ENCODE data around the gene NADK2.
"Not testable (repeated sequence)": the region's sequence is repeated elsewhere in the genome, so short reads cannot be mapped to it uniquely, and the experiment has no call there.

NADK2 gene

GRCh38 chr5:36241631-36242533 is at the start of gene NADK2:
Gene NADK2, minus strand, starts transcription at chr5:36241925. Its CDS starts 127 bp downstream, at chr5:36241798.
- peak; percentile 97 for FAIRE-seq

DNA sequence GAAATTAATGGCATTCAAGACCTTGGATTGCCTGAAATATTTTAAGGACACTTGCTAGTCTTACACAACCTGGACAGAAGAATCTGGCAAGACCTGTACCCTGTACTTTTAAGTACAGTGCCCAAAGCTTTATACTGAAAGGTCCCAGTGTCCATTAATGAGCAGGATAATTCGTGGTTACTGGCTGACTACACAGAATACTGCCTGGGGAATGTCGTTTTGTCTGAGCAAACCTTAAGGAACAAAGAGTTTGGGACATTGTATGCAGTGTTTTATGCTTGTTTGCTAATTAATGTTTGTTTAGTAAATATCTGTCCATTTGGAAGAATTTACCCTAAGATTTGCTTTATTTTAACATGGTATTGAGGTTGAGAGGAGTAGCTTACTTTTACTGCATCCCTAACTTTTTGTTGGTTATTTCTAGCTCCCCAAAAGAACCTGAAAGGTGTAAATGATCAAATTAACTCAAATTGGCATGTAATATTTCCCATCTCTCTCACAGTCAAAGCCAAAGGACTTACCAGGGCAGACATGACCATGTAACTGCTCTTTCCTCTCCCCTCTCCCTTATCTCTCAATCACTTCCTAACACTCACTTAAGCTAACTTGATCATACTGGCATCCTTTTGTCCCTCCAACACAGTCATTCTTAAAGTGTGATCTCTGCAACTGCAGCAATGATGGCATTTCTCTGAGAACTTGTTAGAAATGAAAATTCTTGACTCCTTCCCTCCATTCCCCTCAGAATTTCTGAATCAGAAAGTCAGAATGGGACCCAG is 44.3 kb upstream of the NADK2 start:
- no peak for FAIRE-seq

GRCh38 chr5:36283775-36284174 is 42.0 kb upstream of the NADK2 start:
- not testable (repeated sequence) for FAIRE-seq

DNA sequence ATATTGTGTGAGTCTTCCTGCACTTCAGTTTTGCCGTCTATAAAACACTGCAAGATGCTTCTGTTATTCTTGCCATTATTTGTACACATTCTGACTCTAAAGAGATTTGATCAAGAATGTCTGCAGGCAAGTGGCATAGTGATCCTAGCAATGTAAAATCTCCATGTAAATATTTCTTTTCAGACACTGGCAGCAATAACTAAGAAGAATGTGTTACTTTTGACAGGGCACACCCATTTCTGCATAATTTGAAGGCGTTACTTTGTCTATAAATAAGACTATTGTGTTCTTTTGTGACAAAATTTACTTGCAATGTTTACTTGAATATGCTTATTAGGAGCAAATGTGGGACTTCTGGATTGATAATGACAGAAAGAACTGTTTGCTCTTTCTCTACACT is 39.9 kb upstream of the NADK2 start:
- FAIRE-seq, result no peak

GRCh38 chr5:36279054-36279698 is 37.5 kb upstream of the NADK2 start:
- FAIRE-seq, result no peak

- no peak for FAIRE-seq
Observed at GRCh38 chr5:36277521-36278176, 35.9 kb upstream of the NADK2 start.

DNA sequence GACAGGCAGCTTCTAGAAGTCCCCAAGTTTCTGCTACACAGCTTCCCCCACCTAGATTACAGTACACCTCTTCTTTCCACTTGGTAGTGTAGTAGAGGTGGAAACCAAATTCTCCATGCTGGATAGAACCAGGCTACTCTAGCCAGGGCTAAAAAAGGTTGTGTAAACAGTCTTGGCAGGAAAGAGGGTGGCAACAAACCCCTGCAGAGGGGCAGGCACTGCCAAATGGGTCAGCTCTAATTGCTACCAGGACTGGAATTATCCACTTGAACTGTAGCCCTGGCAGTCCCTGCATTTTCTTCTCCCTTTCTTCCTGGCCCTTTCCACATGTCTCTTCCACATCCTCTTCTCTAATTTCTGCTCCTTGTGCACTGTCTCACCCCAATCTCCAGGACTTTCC is 35.1 kb upstream of the NADK2 start:
- FAIRE-seq, result no peak

GRCh38 chr5:36273809-36274526 is 32.2 kb upstream of the NADK2 start:
- FAIRE-seq, result no peak

DNA sequence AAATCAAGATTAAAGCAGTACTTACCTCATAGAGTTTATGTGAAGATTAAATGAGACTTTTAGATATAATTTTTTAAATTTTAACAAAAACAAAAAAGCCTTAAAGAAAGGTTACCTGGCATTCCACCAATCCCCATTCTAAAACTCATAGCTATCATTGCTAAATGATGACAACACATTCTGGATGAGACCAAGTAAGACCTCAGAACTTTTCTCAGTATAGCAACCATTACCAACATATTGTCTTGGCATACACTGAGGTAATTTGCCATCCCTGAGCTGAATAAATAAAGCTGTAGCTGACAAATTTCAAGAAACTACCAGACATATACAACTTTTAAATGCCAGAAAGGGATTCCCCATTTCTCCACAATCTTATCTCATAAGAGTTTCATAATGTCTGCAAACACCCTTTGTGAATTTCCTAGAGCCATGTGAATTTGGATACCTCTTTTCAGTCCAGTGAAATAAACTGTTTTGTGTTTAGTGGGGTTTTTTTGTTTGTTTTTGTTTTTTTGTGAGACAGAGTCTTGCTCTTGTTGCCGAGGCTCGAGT is 30.5 kb upstream of the NADK2 start:
- FAIRE-seq, result no peak

DNA sequence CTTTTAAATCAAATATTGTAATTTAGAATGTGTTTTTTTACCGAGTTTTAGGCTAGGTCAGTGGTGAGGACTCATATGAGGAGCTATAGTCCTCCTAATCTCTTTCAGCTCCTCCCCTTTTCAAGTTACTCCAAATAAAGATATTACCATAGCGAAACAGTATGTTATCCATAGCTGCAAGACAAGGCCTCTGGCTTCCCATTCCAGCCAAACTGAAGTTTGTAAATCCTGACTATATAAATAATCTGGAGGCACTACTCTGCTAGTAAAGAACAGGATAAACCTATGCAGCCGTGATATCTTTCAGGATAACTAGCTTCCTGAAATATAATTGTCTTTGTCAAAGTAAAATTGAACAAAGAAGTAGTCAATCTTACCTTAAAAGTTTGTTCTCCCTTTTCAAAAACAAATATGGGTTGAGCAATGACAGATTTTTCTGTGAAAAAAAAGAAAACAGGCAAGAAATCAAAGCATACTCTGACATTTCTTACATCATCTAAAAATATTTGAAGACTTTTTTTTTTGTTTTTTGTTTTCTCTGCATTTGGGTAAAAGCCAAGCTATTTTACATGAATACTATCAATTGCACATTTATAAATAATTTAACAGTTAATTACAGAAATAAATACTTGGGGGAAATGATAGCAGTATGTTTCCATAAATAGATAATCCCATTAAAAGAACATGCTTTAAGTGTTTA is 29.3 kb upstream of the NADK2 start:
- FAIRE-seq, result no peak

DNA sequence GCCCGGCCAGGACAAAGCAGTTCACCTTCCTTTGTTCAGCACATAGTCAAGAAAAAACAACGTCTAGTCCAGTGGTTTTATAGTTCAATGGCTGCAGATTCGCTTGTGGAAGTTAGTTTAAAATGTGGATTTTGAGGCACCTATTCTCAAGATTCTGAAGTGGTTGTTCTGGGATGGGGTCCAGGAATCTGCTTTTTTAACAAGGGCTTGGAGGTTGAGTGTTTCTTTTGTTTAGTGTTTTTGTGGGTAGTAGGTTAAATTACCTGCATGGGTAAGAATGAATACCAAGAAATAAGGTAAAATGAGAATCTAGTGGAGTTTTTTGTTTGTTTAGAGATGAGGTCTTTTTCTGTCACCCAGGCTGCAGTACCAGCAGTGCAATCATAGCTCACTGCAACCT is 28.4 kb upstream of the NADK2 start:
- no peak for FAIRE-seq

DNA sequence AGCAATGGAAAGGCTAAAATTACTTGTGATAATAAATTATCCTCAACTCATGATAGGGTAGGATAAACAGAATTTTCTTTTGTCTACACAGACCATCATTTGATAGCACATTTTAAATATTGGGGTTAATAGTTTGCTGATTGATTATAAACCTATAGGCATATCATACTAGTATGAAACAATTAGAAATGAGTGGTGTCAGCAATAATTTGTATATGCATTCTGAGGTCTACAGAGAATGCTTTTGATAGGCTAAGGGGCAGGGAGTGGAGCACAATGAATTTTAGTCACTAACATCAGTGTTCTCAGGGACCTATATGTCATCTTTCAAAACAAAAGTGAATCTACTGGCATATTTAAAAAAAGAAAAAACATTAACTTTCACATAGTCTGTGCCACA is 27.8 kb upstream of the NADK2 start:
- FAIRE-seq, result no peak

DNA sequence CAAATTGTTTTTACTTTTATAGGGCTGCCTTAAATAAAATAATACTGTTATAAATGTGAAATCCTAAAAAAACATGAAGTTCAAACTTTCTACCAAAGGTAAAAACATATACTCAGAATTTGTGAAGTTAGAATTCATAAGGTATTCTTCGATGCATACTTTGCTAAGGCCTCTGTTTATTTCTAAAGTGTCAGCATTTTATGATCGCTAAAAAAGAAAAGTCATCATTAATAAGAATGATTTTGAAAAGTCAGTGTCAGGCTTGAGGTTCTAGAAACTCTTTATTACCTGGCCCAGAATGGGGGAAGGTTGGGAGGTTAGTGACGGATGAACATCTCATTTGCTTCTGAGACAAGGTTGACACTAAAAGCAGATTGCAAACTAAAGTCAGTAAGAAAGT is 26.2 kb upstream of the NADK2 start:
- FAIRE-seq, result no peak

DNA sequence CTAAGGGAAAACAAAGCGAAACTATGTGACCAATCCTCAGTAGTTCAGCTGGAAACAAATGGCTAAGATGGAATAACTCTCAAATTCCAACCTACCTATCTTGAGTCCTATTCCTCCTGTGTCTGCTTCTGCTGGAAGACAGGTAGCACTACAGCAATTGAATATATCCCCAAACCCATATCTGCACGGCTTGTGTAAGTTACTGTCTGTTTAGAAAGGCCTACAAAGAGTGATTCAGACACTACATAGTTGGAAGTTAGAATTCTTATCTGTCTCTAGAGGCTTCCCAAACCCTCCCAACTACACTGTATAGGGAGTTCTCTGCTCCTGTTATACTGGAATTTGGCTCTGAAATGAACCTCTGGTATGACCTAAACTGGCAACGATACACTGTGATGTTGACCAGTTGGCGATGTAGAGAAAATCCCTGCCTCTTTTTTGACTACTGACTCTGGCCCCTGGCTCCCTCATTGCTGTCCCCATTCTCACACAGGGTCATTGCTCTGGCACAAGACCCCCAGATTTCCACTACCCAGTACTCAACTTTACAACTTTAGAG is 22.6 kb upstream of the NADK2 start:
- no peak for FAIRE-seq

GRCh38 chr5:36261186-36261585 is 19.5 kb upstream of the NADK2 start:
- no peak for FAIRE-seq

- FAIRE-seq, result no peak
Observed at GRCh38 chr5:36253575-36253974, 11.8 kb upstream of the NADK2 start.

- no peak for FAIRE-seq
Observed at GRCh38 chr5:36252722-36253365, 11.1 kb upstream of the NADK2 start.

DNA sequence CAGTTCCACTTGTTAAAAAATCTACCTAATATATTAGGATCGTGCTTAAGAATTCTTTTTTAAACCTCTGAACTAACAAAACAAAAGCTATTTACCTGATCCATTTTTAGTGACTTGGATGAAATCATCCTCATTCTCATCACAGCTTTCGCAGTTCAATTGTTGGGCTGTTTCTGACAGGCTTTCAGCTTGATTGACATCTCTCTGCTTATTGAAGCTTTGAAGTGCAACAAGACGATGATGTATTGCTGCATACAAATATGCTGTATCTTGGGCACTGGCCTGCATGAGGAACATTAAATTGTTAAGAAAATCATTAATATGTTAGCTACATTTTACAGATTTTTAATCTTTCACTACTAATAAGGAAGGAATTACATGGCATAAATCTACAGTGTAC is 9.5 kb upstream of the NADK2 start:
- no peak for FAIRE-seq

DNA sequence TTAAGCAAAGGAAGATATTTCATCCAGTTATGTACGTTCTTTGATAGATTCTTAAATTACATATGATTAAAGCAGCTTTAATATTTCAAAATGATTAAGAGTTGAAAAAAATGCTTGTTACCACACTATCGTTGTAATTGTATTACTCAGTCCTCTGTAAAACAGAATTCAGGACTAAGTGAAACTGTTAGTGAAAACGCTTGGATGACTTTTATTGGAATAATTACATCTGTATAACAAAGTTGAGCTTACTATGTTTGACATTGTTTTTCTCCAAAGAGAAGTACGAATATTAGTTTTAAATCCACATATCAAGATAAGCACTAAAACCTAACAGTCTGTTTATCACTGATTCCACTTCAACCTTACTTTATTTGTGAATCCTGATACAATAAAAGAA is 8.7 kb upstream of the NADK2 start:
- no peak for FAIRE-seq

GRCh38 chr5:36246036-36246800 is 4.5 kb upstream of the NADK2 start:
- no peak for FAIRE-seq

Measured in endometrium (tissue), 2 donors.